A673 (cell line): ENCODE data around the gene ORM2. TPM values are rescaled to one million over a fixed set of nuclear protein-coding genes. Genes with fewer than 3 reads are reported as not detected.

Experiments used
- BruUV-seq: library from RNA; stranded (reverse); fragments of 400-500 nt; replicated peaks from 2 replicates; lab custom pipeline; 2021; lab: Mats Ljungman, UMichigan
- CTCF ChIA-PET: fragments of 300-600 bp; sonication (Branson Sonifier 250); formaldehyde crosslinking; loops from one replicate; lab custom pipeline; 2022; ENCODE audit warnings: antibody characterized with exemption; lab: Charles Lee
- POLR2A ChIA-PET: fragments of 300-600 bp; sonication (Branson Sonifier 250); formaldehyde crosslinking; loops from one replicate; lab custom pipeline; 2022; ENCODE audit warnings: antibody characterized with exemption; ENCODE audit not compliant: low non-redundant PET; lab: Charles Lee
- DNase-seq: peaks from one replicate; pipeline ENCODE4 v3.0.0-alpha.2; 2015; ENCODE audit warnings: low spot score
- H3K27ac ChIP-seq: fragments of 200-600 bp; sonication (generic); 2 replicates; pipeline ENCODE4 v1.5.1; 2016; ENCODE audit warnings: mixed run types, low read depth, mild to moderate bottlenecking, mixed read lengths, antibody characterized with exemption, low read length; ENCODE audit not compliant: poor library complexity, severe bottlenecking
- H3K27me3 ChIP-seq: fragments of 200-600 bp; sonication (generic); replicated peaks from 2 replicates; pipeline ENCODE4 v1.6.1; 2017; ENCODE audit warnings: mixed run types, low read depth, mild to moderate bottlenecking, mixed read lengths, antibody characterized with exemption, low read length; ENCODE audit not compliant: insufficient read depth, poor library complexity
- H3K36me3 ChIP-seq: fragments of 200-600 bp; sonication (generic); 2 replicates; pipeline ENCODE4 v1.6.1; 2016; ENCODE audit warnings: mixed run types, mild to moderate bottlenecking, mixed read lengths, antibody characterized with exemption, low read length; ENCODE audit not compliant: insufficient read depth, poor library complexity, severe bottlenecking
- H3K4me1 ChIP-seq: fragments of 200-600 bp; sonication (generic); 2 replicates; pipeline ENCODE4 v1.6.1; 2017; ENCODE audit warnings: mixed run types, mild to moderate bottlenecking, mixed read lengths, antibody characterized with exemption, low read length; ENCODE audit not compliant: insufficient read depth, poor library complexity, severe bottlenecking
- H3K4me3 ChIP-seq: fragments of 200-600 bp; sonication (generic); 2 replicates; pipeline ENCODE4 v1.5.1; 2016; ENCODE audit warnings: low read depth, mixed run types, mild to moderate bottlenecking, mixed read lengths, low read length; ENCODE audit not compliant: poor library complexity, severe bottlenecking
- H3K9me3 ChIP-seq: fragments of 200-600 bp; sonication (generic); 2 replicates; pipeline ENCODE4 v1.6.1; 2016; ENCODE audit warnings: mixed run types, low read depth, mild to moderate bottlenecking, mixed read lengths, antibody characterized with exemption, low read length; ENCODE audit not compliant: poor library complexity, severe bottlenecking
- CTCF ChIP-seq: fragments of 300-800, 200-600 bp; sonication (generic); conservative IDR thresholded peaks from 2 replicates; pipeline ENCODE4 v1.5.1; 2017; ENCODE audit warnings: low read depth, mild to moderate bottlenecking, antibody characterized with exemption, low read length, moderate library complexity, mixed read lengths
- EZH2 ChIP-seq: fragments of 200-600 bp; sonication (generic); IDR thresholded peaks from 2 replicates; pipeline ENCODE4 v1.6.1; 2017; ENCODE audit warnings: borderline replicate concordance, low read depth, mild to moderate bottlenecking, mixed read lengths, antibody characterized with exemption, low read length; ENCODE audit not compliant: poor library complexity, severe bottlenecking
- intact Hi-C: fragments of 100-400 bp; cut with micrococcal nuclease; formaldehyde crosslinking; loops from one replicate; pipeline ENCODE4 v1.10.0; 2022; ENCODE audit not compliant: unreplicated experiment
- total RNA-seq: library from RNA; stranded (reverse); gene quantifications from 2 replicates; pipeline ENCODE4 v1.2.3, GENCODE V29; 2021

ORM2 gene
- total RNA-seq, 1 experiment from 2014 or later: not detected

- intact Hi-C loops: no loop called here
- Histone ChIP-seq H3K27me3 (no peaks in the 10 kb centered on the region), H3K9me3 (no peaks in the 10 kb centered on the region), H3K36me3 (peaks cover 54% of the 10 kb centered on the region), H3K4me3 (no peak overlapping the region), H3K4me1 (no peaks in the 10 kb centered on the region), H3K27ac (no peak overlapping the region)
- BruUV-seq: no TSS peak
- POLR2A ChIA-PET: no interaction called here
- no peak for DNase-seq
- TF ChIP-seq CTCF (no peak), EZH2 (no peak)
- CTCF ChIA-PET: no interaction called here
These were observed 26.2 kb downstream of the ORM2 start for GRCh38 chr9:114355821-114356220.

GRCh38 chr9:114356792-114357191 lies 27.1 kb downstream of the ORM2 start:
- no peak for TF ChIP-seq EZH2
- TF ChIP-seq CTCF: no peak
- BruUV-seq: no TSS peak
- Histone ChIP-seq H3K27ac (no peak overlapping the region), H3K4me1 (no peaks in the 10 kb centered on the region), H3K4me3 (no peak overlapping the region), H3K27me3 (no peaks in the 10 kb centered on the region), H3K36me3 (peaks cover 59% of the 10 kb centered on the region), H3K9me3 (no peaks in the 10 kb centered on the region)
- no peak for DNase-seq
- intact Hi-C loops: no loop called here
- ChIA-PET POLR2A (no interaction called here), CTCF (no interaction called here)

- Histone ChIP-seq H3K4me1 (no peaks in the 10 kb centered on the region), H3K4me3 (no peak overlapping the region), H3K27ac (no peak overlapping the region), H3K9me3 (no peaks in the 10 kb centered on the region), H3K27me3 (no peaks in the 10 kb centered on the region), H3K36me3 (peaks cover 64% of the 10 kb centered on the region)
- ChIA-PET CTCF (no interaction called here), POLR2A (no interaction called here)
- intact Hi-C loops: no loop called here
- no peak for DNase-seq
- BruUV-seq: no TSS peak
- no peak for TF ChIP-seq CTCF
- TF ChIP-seq EZH2: no peak
These were observed 27.7 kb downstream of the ORM2 start for GRCh38 chr9:114357360-114357759.
